22Rv1 (cell line): ENCODE results near the gene TNIP2.

Experiments
- CTCF ChIP-seq: fragments of 450-650 bp; IDR thresholded peaks from 2 replicates; pipeline ENCODE4 v1.5.1; 2017; ENCODE audit warnings: mild to moderate bottlenecking
- ZFX ChIP-seq: fragments of 450-650 bp; IDR thresholded peaks from 2 replicates; pipeline ENCODE4 v1.6.1; 2017; ENCODE audit warnings: antibody characterized with exemption, borderline replicate concordance

GRCh38 chr4:2733001-2733843 is 22.9 kb downstream of the TNIP2 start:
- TF ChIP-seq CTCF (no peak), ZFX (no peak)
